Measurements from ENCODE around the gene KLHL33.

DNA sequence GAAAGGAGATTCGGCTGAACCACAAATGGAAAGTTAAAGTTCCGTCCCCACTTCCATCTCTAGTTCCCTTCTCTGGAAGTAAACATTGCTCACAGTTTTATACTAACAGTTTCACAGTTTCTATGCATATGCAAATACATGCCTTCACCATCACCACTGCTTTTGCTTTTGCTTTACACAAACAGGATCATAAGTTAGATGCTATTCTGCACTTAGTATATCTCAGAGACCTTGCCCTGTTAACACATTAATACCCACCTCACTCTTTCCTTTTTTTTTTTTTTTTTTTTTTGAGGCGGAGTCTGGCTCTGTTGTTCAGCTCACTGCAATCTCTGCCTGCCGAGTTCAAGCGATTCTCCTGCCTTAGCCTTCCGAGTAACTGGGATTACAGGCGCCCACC, 23.6 kb downstream of the KLHL33 start:
- TF ChIP-seq, protein P1, sequence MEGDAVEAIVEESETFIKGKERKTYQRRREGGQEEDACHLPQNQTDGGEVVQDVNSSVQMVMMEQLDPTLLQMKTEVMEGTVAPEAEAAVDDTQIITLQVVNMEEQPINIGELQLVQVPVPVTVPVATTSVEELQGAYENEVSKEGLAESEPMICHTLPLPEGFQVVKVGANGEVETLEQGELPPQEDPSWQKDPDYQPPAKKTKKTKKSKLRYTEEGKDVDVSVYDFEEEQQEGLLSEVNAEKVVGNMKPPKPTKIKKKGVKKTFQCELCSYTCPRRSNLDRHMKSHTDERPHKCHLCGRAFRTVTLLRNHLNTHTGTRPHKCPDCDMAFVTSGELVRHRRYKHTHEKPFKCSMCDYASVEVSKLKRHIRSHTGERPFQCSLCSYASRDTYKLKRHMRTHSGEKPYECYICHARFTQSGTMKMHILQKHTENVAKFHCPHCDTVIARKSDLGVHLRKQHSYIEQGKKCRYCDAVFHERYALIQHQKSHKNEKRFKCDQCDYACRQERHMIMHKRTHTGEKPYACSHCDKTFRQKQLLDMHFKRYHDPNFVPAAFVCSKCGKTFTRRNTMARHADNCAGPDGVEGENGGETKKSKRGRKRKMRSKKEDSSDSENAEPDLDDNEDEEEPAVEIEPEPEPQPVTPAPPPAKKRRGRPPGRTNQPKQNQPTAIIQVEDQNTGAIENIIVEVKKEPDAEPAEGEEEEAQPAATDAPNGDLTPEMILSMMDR (conservative IDR thresholded peaks at IDR 0.05 in 1 of 2, IDR thresholded peaks at IDR 0.05 in 1 of 2; ENCODE audit: extremely low read depth in 1 of 2, insufficient read depth in 1 of 2, low read depth in 1 of 2, low read length in 2 of 2), result no peak
- TF ChIP-seq EZH2 (IDR thresholded peaks at IDR 0.05; ENCODE audit: borderline replicate concordance, low read length), result no peak
